ENCODE results near the gene HEPACAM2. TPM values are rescaled to one million over a fixed set of nuclear protein-coding genes. Genes with fewer than 3 reads are reported as not detected.

HEPACAM2 gene
- total RNA-seq, 1 donor from 2014 or later = not detected

GRCh38 chr7:93176992-93177580 is 49.2 kb downstream of the HEPACAM2 start:
- H3K4me1 ChIP-seq = no peaks in the 10 kb centered on the region
- intact Hi-C loops (cut with DNase I) = no loop called here
- TF ChIP-seq POLR2A (IDR thresholded peaks at IDR 0.05) (no peak), POLR2AphosphoS5 (IDR thresholded peaks at IDR 0.05; ENCODE audit: insufficient read depth in 1 of 2, low read depth in 1 of 2) (no peak), CTCF (IDR thresholded peaks at IDR 0.05) (no peak)
- H3K9me3 ChIP-seq = no peaks in the 10 kb centered on the region
- no peaks in the 10 kb centered on the region for H3K27me3 ChIP-seq
- H3K4me3 ChIP-seq = no peak overlapping the region
- H3K27ac ChIP-seq = no peak overlapping the region
- H3K36me3 ChIP-seq = no peaks in the 10 kb centered on the region
- DNase-seq (ENCODE audit: extremely low spot score in 2 of 2) = no peak

- no peaks in the 10 kb centered on the region for H3K36me3 ChIP-seq
- intact Hi-C loops (cut with DNase I) = no loop called here
- H3K27me3 ChIP-seq = no peaks in the 10 kb centered on the region
- no peak for TF ChIP-seq POLR2AphosphoS5 (IDR thresholded peaks at IDR 0.05; ENCODE audit: insufficient read depth in 1 of 2, low read depth in 1 of 2)
- no peak for TF ChIP-seq CTCF (IDR thresholded peaks at IDR 0.05)
- no peak for TF ChIP-seq POLR2A (IDR thresholded peaks at IDR 0.05)
- peaks cover 4% of the 10 kb centered on the region for H3K9me3 ChIP-seq
- DNase-seq (ENCODE audit: extremely low spot score in 2 of 2) = no peak
- no peak overlapping the region for H3K4me3 ChIP-seq
- H3K4me1 ChIP-seq = no peaks in the 10 kb centered on the region
- no peak overlapping the region for H3K27ac ChIP-seq
Measured at GRCh38 chr7:93175219-93175618, 51.0 kb downstream of the HEPACAM2 start.

GRCh38 chr7:93172683-93173082 is 53.6 kb downstream of the HEPACAM2 start:
- Histone ChIP-seq H3K4me1 (no peaks in the 10 kb centered on the region), H3K9me3 (peaks cover 4% of the 10 kb centered on the region), H3K27ac (no peak overlapping the region), H3K4me3 (no peak overlapping the region), H3K36me3 (no peaks in the 10 kb centered on the region), H3K27me3 (no peaks in the 10 kb centered on the region)
- TF ChIP-seq CTCF (IDR thresholded peaks at IDR 0.05) (no peak), POLR2A (IDR thresholded peaks at IDR 0.05) (no peak), POLR2AphosphoS5 (IDR thresholded peaks at IDR 0.05; ENCODE audit: insufficient read depth in 1 of 2, low read depth in 1 of 2) (no peak)
- intact Hi-C loops (cut with DNase I) = no loop called here
- DNase-seq (ENCODE audit: extremely low spot score in 2 of 2) = no peak

GRCh38 chr7:93171606-93172226 is 54.6 kb downstream of the HEPACAM2 start:
- DNase-seq (ENCODE audit: extremely low spot score in 2 of 2) = no peak
- no peak overlapping the region for H3K27ac ChIP-seq
- H3K4me3 ChIP-seq = no peak overlapping the region
- H3K27me3 ChIP-seq = no peaks in the 10 kb centered on the region
- H3K36me3 ChIP-seq = no peaks in the 10 kb centered on the region
- no peak for TF ChIP-seq CTCF (IDR thresholded peaks at IDR 0.05)
- TF ChIP-seq POLR2AphosphoS5 (IDR thresholded peaks at IDR 0.05; ENCODE audit: insufficient read depth in 1 of 2, low read depth in 1 of 2) = no peak
- no peaks in the 10 kb centered on the region for H3K4me1 ChIP-seq
- intact Hi-C loops (cut with DNase I) = no loop called here
- peaks cover 4% of the 10 kb centered on the region for H3K9me3 ChIP-seq

- H3K9me3 ChIP-seq = no peaks in the 10 kb centered on the region
- no peaks in the 10 kb centered on the region for H3K27me3 ChIP-seq
- no peak for DNase-seq (ENCODE audit: extremely low spot score in 2 of 2)
- intact Hi-C loops (cut with DNase I) = no loop called here
- no peaks in the 10 kb centered on the region for H3K36me3 ChIP-seq
- H3K4me3 ChIP-seq = no peak overlapping the region
- H3K27ac ChIP-seq = no peak overlapping the region
- no peaks in the 10 kb centered on the region for H3K4me1 ChIP-seq
- TF ChIP-seq POLR2A (IDR thresholded peaks at IDR 0.05) = no peak
- TF ChIP-seq CTCF (IDR thresholded peaks at IDR 0.05) = no peak
- TF ChIP-seq POLR2AphosphoS5 (IDR thresholded peaks at IDR 0.05; ENCODE audit: insufficient read depth in 1 of 2, low read depth in 1 of 2) = no peak
Measured at GRCh38 chr7:93165447-93165846, 60.8 kb downstream of the HEPACAM2 start.
